GM13977 (cell line): ENCODE measurements around the gene USP44.

Experiments used
- DNase-seq: peaks from one replicate; pipeline ENCODE4 v3.0.0; 2012; ENCODE audit warnings: low spot score
- CTCF ChIP-seq: IDR thresholded peaks from 2 replicates; pipeline ENCODE4 v1.5.1; 2012; ENCODE audit warnings: mild to moderate bottlenecking, control low read depth; ENCODE audit not compliant: insufficient read depth; ENCODE audit errors: extremely low read depth, missing control alignments
- in situ Hi-C: fragments of 300-500 bp; cut with MboI; formaldehyde crosslinking; loops from one replicate; pipeline ENCODE4 v1.12.0; 2022; ENCODE audit warnings: low sequenced_read_pairs, low pct_unique_long_range_greater_than_20kb, mixed read lengths, inconsistent platforms; ENCODE audit not compliant: unreplicated experiment

The USP44 gene

DNA sequence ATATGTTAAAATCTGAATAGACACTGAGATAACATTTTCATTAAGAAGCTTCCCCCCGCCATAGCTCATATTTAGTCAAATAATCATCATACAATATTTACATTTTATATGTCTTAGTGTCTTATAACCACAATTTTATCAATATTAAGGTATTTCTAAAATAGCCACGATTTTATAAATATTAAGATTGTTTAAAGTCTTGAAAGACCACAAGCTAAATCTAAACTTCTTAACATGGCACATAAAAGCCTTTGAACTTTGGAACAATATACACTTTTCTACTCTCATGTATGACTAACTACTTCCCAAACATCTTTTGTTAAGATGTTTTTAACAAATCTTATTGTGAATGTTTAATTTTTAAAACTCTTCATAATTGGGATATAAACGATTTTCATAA is 6.5 kb downstream of the USP44 start:
- in situ Hi-C loops = no loop called here
- no peak for TF ChIP-seq CTCF
- no peak for DNase-seq

DNA sequence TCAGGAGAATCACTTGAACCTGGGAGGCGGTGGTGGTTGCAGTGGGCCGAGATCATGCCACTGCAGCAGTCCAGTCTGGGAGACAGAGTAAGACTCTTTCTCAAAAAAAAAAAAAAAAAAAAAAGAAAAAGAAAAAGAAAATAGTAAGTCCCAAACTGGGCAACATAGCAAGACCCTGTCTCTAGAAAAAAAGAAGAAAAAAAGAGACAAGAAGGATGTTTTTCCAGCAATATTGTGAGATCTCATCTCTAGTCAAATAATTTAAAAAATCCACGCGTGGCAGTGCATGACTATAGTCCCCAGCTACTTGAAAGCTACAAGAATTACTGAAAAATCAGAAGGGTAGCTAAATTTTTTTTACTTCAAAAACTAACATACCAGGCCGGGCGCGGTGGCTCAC is 8.0 kb downstream of the USP44 start:
- TF ChIP-seq CTCF = no peak
- DNase-seq = no peak
- in situ Hi-C loops = no loop called here

- no peak for DNase-seq
- no peak for TF ChIP-seq CTCF
- in situ Hi-C loops = no loop called here
Observed at GRCh38 chr12:95541436-95541835, 9.8 kb downstream of the USP44 start.

DNA sequence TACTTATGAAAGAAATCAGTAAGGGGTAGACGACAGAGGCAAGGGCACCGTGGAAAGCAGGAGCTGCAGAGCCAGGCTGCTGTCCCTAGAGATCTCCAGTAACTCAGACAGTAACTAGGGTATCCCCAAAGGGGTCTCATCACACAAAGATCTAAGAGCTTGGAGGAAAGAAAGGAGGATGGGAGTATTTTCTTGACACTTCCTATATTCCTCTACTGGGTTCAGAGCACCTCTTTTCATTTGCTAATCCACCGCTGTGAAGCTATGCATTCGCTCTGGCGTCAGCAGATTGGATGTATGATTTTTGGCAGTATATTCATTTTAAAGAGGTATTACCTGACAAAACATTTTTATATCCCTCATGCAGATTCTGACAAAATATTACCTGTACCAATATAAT is 12.6 kb downstream of the USP44 start:
- DNase-seq = no peak
- TF ChIP-seq CTCF = no peak
- in situ Hi-C loops = no loop called here

- in situ Hi-C loops = no loop called here
Observed at GRCh38 chr12:95538006-95538405, 13.3 kb downstream of the USP44 start.

GRCh38 chr12:95533985-95534384 is 17.3 kb downstream of the USP44 start:
- no peak for DNase-seq
- in situ Hi-C loops = no loop called here

More at GRCh38 chr12:95538006-95538405, 13.3 kb downstream of the USP44 start:
- TF ChIP-seq CTCF = no peak
- DNase-seq = no peak

More at GRCh38 chr12:95533985-95534384, 17.3 kb downstream of the USP44 start:
- TF ChIP-seq CTCF = no peak
